GM21529 (cell line): ENCODE results near the gene ALLC.
"Not testable (repeated sequence)": the region's sequence is repeated elsewhere in the genome, so short reads cannot be mapped to it uniquely, and the experiment has no call there.

Source experiments
- ATAC-seq: cut with Tn5 transposase; IDR thresholded peaks from one replicate; pipeline ENCODE4 v1.9.1; 2021; ENCODE audit not compliant: unreplicated experiment

Gene ALLC

GRCh38 chr2:3626118-3626811 is 31.7 kb upstream of the ALLC start:
- no peak for ATAC-seq

DNA sequence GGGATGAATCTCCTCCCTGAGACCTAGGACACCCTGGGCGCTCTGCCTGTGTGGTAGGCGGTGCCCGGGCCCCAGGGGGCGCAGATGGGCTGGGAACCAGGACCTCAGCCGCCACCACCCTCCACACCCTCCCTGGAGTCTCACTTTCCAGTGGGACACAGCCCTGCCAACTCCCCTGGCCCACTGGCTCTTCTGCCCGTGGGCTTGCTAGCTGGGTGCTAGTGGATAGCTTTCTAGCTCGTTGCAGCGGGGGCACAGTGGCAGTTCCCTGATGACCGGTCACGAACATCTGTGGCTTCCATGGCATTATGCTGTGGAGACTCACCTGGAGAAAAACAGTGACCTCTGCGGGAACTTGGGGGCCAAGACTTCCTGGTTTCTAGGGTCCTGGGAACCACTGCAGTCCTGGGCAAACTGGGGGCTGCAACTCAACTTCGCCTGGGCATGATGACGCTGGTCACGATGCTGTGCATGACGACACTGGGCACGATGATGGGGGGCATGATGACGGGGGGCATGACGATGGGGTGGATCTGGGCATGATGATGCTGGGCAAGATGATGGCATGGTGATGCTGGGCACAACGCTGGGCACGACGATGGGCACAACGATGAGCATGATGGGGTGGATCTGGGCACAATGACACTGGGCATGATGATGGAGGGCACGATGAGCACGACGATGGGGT is 31.0 kb upstream of the ALLC start:
- ATAC-seq = no peak

- ATAC-seq = no peak
These were observed 30.4 kb upstream of the ALLC start for GRCh38 chr2:3627500-3628100.

GRCh38 chr2:3628241-3628679 is 29.7 kb upstream of the ALLC start:
- ATAC-seq = no peak

DNA sequence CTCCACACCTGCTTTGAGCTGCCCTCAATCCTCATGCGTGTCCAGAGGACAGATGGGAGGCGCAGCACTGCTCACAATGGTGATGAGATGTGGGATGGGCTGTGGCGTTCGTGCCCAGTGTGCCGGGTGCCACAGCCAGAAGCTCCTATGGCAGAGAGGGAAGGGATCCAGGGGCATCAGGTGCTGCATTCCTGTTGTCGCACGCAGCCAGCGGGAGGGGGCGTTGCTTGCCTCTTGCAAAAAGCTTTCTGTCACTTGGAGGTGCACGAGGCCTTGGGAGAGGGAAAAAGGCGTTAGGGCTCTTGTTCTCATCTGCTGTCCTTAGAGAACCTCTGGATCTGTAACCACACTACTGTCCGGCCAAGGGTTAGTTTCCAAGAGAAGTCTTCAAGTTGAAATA is 29.2 kb upstream of the ALLC start:
- no peak for ATAC-seq

DNA sequence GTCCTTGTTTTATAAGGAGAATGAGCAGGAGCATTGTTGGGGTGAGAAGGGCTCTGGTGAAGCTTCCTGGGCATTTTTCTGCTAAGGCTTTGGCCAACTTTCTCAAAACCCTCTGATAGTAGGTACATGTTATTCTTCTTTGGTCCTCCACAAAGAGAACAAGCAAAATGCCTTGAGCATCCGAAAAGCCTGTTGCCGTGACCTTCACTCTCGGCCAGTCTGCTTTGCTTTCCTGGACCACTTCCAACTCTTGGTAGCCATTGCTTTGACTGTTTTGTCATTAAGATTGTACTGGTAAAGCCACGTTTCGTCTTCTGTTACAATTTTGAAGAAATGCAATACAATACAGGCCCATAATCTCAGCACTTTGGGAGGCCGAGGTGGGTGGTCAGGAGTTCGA is 27.4 kb upstream of the ALLC start:
- ATAC-seq = no peak

DNA sequence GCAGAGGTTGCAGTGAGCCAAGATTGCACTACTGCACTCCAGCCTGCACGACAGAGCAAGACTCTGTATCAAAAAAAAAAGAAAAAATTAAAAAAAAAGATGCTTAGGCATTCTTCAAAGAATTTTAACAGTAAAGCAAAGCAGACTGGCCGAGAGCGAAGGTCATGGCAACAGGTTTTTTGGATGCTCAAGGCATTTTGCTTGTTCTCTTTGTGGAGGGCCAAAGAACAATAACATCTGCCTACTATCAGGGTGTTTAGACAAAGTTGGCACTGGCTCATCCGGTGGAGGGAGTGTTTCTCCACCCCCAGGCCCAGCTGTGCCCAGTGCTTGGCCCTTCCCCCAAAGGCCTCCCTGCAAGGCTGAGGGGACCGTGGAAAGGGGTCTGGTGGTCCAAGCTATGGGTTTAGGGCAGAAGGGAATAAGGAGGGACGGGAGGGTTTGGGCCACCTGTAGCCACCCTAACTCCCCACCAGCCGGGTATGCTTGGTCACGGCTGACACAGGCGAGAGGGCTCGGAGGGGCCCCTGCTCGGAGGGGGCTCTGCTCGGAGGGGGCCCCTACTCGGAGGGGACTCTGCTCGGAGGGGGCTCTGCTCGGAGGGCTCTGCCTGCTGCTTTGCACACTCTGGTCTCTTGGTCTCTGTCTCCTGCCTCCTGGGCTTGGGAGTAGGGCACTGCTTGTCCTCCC is 26.7 kb upstream of the ALLC start:
- no peak for ATAC-seq

- ATAC-seq = no peak
These were observed 25.9 kb upstream of the ALLC start for GRCh38 chr2:3631851-3632659.

- no peak for ATAC-seq
These were observed 24.7 kb upstream of the ALLC start for GRCh38 chr2:3633089-3633981.

- ATAC-seq = no peak
These were observed 23.9 kb upstream of the ALLC start for GRCh38 chr2:3633982-3634595.

DNA sequence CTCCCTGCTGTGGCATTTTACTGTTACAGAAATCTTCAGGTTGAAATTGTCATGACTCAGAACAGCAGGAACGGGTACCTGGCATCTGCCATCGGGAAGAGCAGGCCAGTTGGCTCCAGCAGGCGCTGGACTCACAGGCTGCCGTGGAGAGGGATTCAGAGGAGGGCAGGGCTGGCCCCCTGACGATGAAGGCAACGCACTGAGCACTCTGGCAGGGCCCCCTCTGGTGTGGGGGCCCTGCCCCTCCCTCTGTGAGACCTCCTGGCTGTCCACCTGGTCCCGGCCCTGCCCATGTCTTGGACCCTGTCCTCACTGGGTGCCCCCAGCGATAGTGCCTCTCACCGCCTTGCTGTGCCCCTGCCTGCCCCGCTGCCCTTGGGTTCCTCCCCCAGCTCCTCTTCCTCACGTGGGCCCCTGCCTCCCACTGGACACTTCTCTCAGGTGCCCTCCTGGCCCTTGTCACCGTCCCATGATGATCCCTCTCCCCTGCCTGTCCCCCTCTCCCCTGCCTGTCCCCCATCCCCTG is 23.3 kb upstream of the ALLC start:
- ATAC-seq = no peak

- no peak for ATAC-seq
These were observed 22.6 kb upstream of the ALLC start for GRCh38 chr2:3635171-3635974.

- not testable (repeated sequence) for ATAC-seq
These were observed 22.0 kb upstream of the ALLC start for GRCh38 chr2:3635975-3636327.

DNA sequence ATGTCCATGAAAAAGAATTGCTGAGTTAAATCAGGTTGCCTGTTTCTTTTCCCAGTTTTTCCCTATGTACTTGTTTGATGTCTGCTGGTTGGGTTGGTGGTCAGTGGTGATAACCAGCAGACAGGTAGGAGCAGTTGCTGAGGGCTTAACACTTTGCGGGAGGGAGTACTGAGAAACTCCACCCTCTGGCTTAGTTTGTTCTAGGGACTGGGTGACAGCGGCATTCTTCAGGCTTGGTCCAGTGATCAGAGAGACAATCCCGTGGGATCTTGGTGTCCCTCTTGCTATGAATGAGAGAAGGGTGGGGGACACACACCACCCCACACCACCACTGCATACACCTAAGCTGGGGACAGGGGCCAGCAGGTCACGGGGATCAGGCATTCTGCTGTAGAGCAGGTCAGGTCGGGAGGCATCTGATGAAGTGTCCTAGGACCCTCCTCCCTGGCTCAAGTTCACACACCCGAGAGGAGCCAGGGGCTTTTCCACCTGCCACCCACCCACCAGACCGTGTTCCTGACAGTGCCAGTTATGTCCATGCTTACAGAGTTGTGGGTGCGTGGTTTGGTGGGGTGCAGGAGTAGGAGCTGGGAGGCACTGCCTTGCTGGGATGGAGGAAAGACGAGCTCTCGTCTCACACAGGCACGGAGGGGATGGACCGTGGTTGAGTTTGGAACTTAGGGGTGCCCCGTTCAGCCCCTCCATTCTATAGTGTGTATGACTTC is 21.3 kb upstream of the ALLC start:
- no peak for ATAC-seq

DNA sequence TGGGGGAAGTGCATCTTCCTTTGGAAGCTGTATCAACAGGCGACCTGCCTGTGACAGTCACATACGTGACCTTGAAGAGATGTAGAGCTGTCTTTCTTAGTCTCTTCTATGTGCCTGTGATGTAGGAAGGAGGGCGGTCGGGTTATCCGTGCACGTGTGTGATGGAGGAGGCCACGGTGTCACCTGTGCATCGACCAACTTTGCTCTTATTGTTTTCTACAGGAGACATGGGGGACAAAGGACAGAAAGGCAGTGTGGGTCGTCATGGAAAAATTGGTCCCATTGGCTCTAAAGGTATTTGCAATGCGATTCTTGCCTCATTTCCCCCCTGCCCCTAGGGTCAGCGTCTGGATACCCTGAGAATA is 20.7 kb upstream of the ALLC start:
- ATAC-seq = no peak

- no peak for ATAC-seq
These were observed 20.1 kb upstream of the ALLC start for GRCh38 chr2:3637692-3638455.

- ATAC-seq = no peak
These were observed 19.6 kb upstream of the ALLC start for GRCh38 chr2:3638456-3638810.
